Small intestine (tissue), 7 donors: ENCODE data around the gene FHIT. TPM values are rescaled to one million over a fixed set of nuclear protein-coding genes. Genes with fewer than 3 reads are reported as not detected.
A peak's percentile ranks its signal among the peaks of the same experiment; 100 is the strongest.
"Not testable (repeated sequence)": the region's sequence is repeated elsewhere in the genome, so short reads cannot be mapped to it uniquely, and the experiment has no call there.

Source experiments
- DNase-seq, 2 donors: peaks; one replicate each; pipeline versions ENCODE4 v3.0.0 to v3.0.0-alpha.2; 2013
- FAIRE-seq: peaks from 2 replicates; lab custom pipeline; 2012; peaks lifted over from hg19 to GRCh38; lab: Jason Lieb, UNC
- H3K27ac ChIP-seq, 3 donors: one replicate each; pipeline ENCODE4 v1.5.1; 2013; ENCODE audit warnings: low read length in 2 of 3, mild to moderate bottlenecking in 2 of 3, control low read depth in 1 of 3, inconsistent platforms in 1 of 3, low read depth in 1 of 3, moderate library complexity in 1 of 3
- H3K27me3 ChIP-seq, 3 donors: one replicate each; pipeline ENCODE4 v1.6.1; 2013; ENCODE audit warnings: low read length in 3 of 3, inconsistent platforms in 1 of 3; ENCODE audit not compliant: control insufficient read depth in 3 of 3, insufficient read depth in 3 of 3
- H3K36me3 ChIP-seq, 3 donors: one replicate each; pipeline ENCODE4 v1.6.1; 2013; ENCODE audit warnings: low read length in 3 of 3, inconsistent platforms in 1 of 3, low read depth in 1 of 3, mild to moderate bottlenecking in 1 of 3, moderate library complexity in 1 of 3; ENCODE audit not compliant: control insufficient read depth in 3 of 3, insufficient read depth in 2 of 3
- H3K4me1 ChIP-seq, 3 donors: one replicate each; pipeline ENCODE4 v1.6.1; 2013; ENCODE audit warnings: low read length in 2 of 3, inconsistent platforms in 1 of 3, low read depth in 1 of 3, mild to moderate bottlenecking in 1 of 3, moderate library complexity in 1 of 3; ENCODE audit not compliant: control insufficient read depth in 3 of 3, insufficient read depth in 2 of 3
- H3K4me3 ChIP-seq, 3 donors: one replicate each; pipeline ENCODE4 v1.5.1; 2013; ENCODE audit warnings: low read length in 3 of 3, control low read depth in 1 of 3, inconsistent platforms in 1 of 3, low read depth in 1 of 3, mild to moderate bottlenecking in 1 of 3, moderate library complexity in 1 of 3
- H3K9me3 ChIP-seq, 2 donors: one replicate each; pipeline ENCODE4 v1.6.1; 2013; ENCODE audit warnings: low read depth in 1 of 2, low read length in 1 of 2; ENCODE audit not compliant: control insufficient read depth in 2 of 2, insufficient read depth in 1 of 2
- WGBS, 3 donors: extraction: QIAGEN DNeasy Blood & Tissue Kit; methylation state at CpG; one replicate each; pipeline ENCODE4 v1.1.7; 2013; 5-methylcytosine and 5-hydroxymethylcytosine counted together
- polyA plus RNA-seq, 4 donors: library from polyadenylated mRNA; stranded (reverse) in 3 of 4; unstranded in 1 of 4; fragments of 200-250 nt in 3 of 4; fragments of 120-200 nt in 1 of 4; gene quantifications; one replicate each; pipeline versions ENCODE4 v1.2.1 to v1.2.3, GENCODE V29; 2013
- donor health status: healthy with polysubstance abuse.
- donor health status: control.
- donor health status: control.
- donor health status: Bipolar disorder and iron deficiency.
- donor health status: healthy.

The FHIT gene
- polyA plus RNA-seq, 4 donors = 4.4 to 30.4 (median 7.0) TPM

DNA sequence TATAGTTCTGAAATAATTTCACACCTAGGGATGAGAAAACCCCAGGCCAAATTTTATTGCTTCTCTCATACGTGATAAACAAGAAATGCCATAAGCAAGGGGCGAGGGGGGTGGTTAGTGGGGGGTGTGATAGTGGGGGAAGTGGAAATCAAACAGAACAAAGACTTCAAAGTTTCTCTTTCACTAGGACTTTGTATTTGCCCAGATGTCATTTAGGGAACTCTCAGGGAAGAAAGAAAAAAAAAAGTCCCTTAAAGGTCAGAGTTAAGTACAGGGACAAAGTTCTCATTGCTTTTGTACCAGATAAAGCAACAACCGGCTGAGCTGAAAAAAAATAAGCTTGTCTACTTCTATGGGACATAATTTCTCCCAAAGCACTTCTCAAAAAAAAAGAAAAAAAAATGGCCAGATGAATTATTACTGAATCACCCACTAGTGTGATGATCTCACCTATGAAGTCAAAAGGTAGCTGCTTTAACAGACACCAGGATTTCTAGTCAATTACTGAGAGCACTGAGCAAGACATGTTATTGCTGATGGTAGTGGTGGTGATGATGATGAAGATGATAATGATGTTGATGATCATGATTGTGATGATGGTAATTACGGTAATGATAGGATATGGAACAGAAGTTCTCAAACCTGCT, 56.2 kb downstream of the FHIT start:
- H3K27me3 ChIP-seq = no peaks in the 10 kb centered on the region
- WGBS, 3 donors = 15 to 57% (median 38%) methylated on average over 4 of the region's 4 CpGs
- no peaks in the 10 kb centered on the region for H3K36me3 ChIP-seq
- FAIRE-seq (no peak), DNase-seq (peak; percentile 70 to 78)
- no peak overlapping the region for H3K27ac ChIP-seq
- H3K4me3 ChIP-seq = no peak overlapping the region
- H3K9me3 ChIP-seq = no peaks in the 10 kb centered on the region
- peaks cover 0 to 1% (median 0%) of the 10 kb centered on the region in 3 donors for H3K4me1 ChIP-seq

- Histone ChIP-seq H3K27ac (no peak overlapping the region), H3K9me3 (no peaks in the 10 kb centered on the region), H3K4me3 (no peak overlapping the region), H3K4me1 (peaks cover 0 to 1% (median 0%) of the 10 kb centered on the region in 3 donors), H3K36me3 (no peaks in the 10 kb centered on the region), H3K27me3 (no peaks in the 10 kb centered on the region)
- no peak for FAIRE-seq
- DNase-seq = no peak
Observed at GRCh38 chr3:61192222-61192621, 59.0 kb downstream of the FHIT start.

- H3K4me3 ChIP-seq, H3K36me3 ChIP-seq, DNase-seq, H3K4me1 ChIP-seq, H3K27me3 ChIP-seq, H3K9me3 ChIP-seq, FAIRE-seq, H3K27ac ChIP-seq: not testable (repeated sequence)
- WGBS, 3 donors = 88 to 95% (median 91%) methylated on average over 1 of the region's 1 CpG
Observed at GRCh38 chr3:61190205-61190604, 61.0 kb downstream of the FHIT start.

- Histone ChIP-seq H3K4me3 (no peak overlapping the region), H3K9me3 (no peaks in the 10 kb centered on the region), H3K27ac (no peak overlapping the region), H3K27me3 (no peaks in the 10 kb centered on the region), H3K4me1 (peaks cover 0 to 3% (median 0%) of the 10 kb centered on the region in 3 donors), H3K36me3 (no peaks in the 10 kb centered on the region)
- FAIRE-seq (no peak), DNase-seq (no peak)
- 32 to 68% (median 36%) methylated on average over 3 of the region's 3 CpGs for WGBS, 3 donors
Observed at GRCh38 chr3:61186030-61186429, 65.2 kb downstream of the FHIT start.

GRCh38 chr3:61184956-61185355, 66.3 kb downstream of the FHIT start:
- peaks cover 0 to 3% (median 0%) of the 10 kb centered on the region in 3 donors for H3K4me1 ChIP-seq
- FAIRE-seq = no peak

DNA sequence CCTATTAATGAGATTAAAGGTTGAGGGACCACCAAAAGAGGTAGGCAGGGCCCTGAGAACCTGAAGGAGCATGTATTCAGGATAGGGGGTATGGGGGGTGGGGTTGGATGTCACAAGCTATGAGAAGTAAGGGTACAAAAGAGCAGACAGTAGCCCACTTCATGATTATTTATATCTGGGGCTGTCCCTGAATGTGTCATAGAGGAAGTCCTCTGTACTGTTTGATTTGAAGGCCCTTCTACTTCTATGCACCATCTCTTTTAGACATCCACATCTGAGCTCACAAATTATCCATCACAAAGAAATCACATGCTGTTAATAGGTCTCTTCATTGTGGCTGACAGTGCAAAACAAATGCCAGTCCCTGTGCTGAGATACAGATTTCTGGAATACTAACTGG, 68.6 kb downstream of the FHIT start:
- FAIRE-seq (no peak), DNase-seq (no peak)
- H3K36me3 ChIP-seq = no peaks in the 10 kb centered on the region
- H3K27ac ChIP-seq = no peak overlapping the region
- peaks cover 0 to 3% (median 0%) of the 10 kb centered on the region in 3 donors for H3K4me1 ChIP-seq
- no peaks in the 10 kb centered on the region for H3K27me3 ChIP-seq
- no peak overlapping the region for H3K4me3 ChIP-seq
- H3K9me3 ChIP-seq = no peaks in the 10 kb centered on the region

More at GRCh38 chr3:61184956-61185355, 66.3 kb downstream of the FHIT start:
- H3K36me3 ChIP-seq = no peaks in the 10 kb centered on the region
- no peak overlapping the region for H3K4me3 ChIP-seq
- no peak for DNase-seq
- H3K27me3 ChIP-seq = no peaks in the 10 kb centered on the region
- H3K9me3 ChIP-seq = no peaks in the 10 kb centered on the region
- 48 to 52% (median 51%) methylated on average over 4 of the region's 4 CpGs for whole genome bisulfite sequencing, 3 donors
- no peak overlapping the region for H3K27ac ChIP-seq

DNA sequence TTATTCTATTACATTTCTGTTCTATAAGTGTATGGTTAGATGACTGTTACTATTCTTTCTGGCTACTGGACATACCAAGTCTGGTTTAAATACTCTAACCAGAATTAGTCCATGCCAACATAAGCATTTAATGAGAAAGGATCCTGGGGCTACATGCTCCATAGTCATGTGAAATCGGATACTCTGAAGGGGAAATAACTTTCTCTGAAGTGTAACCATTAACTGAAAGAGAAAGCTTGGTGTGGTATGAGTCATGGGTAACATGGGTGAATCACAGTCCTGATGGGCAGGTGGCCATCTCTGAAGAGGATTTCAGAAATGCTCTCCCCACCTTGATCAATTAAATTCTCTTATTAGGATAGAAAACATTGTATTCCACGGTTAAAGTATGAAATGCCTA, 69.4 kb downstream of the FHIT start:
- 33 to 73% (median 43%) methylated on average over 2 of the region's 2 CpGs for WGBS, 3 donors
- FAIRE-seq (peak; percentile 51), DNase-seq (peak; percentile 44 to 75)
- no peaks in the 10 kb centered on the region for H3K36me3 ChIP-seq
- H3K4me3 ChIP-seq = no peak overlapping the region
- H3K27ac ChIP-seq = no peak overlapping the region
- no peaks in the 10 kb centered on the region for H3K27me3 ChIP-seq
- peaks cover 0 to 3% (median 0%) of the 10 kb centered on the region in 3 donors for H3K4me1 ChIP-seq
- no peaks in the 10 kb centered on the region for H3K9me3 ChIP-seq

GRCh38 chr3:61180206-61180605, 71.0 kb downstream of the FHIT start:
- Histone ChIP-seq H3K4me3 (no peak overlapping the region), H3K27ac (no peak overlapping the region), H3K27me3 (no peaks in the 10 kb centered on the region), H3K9me3 (no peaks in the 10 kb centered on the region), H3K4me1 (peaks cover 0 to 3% (median 0%) of the 10 kb centered on the region in 3 donors), H3K36me3 (no peaks in the 10 kb centered on the region)
- WGBS, 3 donors = 19 to 26% (median 20%) methylated on average over 2 of the region's 2 CpGs
- FAIRE-seq (no peak), DNase-seq (no peak)

GRCh38 chr3:61178167-61178566, 73.1 kb downstream of the FHIT start:
- no peaks in the 10 kb centered on the region for H3K36me3 ChIP-seq
- no peaks in the 10 kb centered on the region for H3K9me3 ChIP-seq
- no peak overlapping the region for H3K4me3 ChIP-seq
- H3K4me1 ChIP-seq = peaks cover 0 to 3% (median 0%) of the 10 kb centered on the region in 3 donors
- DNase-seq (no peak), FAIRE-seq (no peak)
- no peak overlapping the region for H3K27ac ChIP-seq
- 74 to 86% (median 83%) methylated on average over 3 of the region's 3 CpGs for WGBS, 3 donors
- H3K27me3 ChIP-seq = no peaks in the 10 kb centered on the region
